NCI-H1436 treated with DMSO at 0.1 percent for 48 hours (cell line): ENCODE measurements around the gene JAK1.
"Not testable (repeated sequence)": the region's sequence is repeated elsewhere in the genome, so short reads cannot be mapped to it uniquely, and the experiment has no call there.

Experiments used
- DNase-seq: peaks from one replicate; lab custom pipeline; 2025; lab: John Stamatoyannopoulos, UW

The JAK1 gene

GRCh38 chr1:64966158-64966971 is at the start of gene JAK1:
JAK1 (minus strand) TSS chr1:64966549; CDS start chr1:64886264, 80,285 bp downstream.
- no peak for DNase-seq

- DNase-seq, result no peak
These were observed 48.0 kb upstream of the JAK1 start for GRCh38 chr1:65014321-65014720.

GRCh38 chr1:65011983-65012382 is 45.6 kb upstream of the JAK1 start:
- no peak for DNase-seq

- no peak for DNase-seq
These were observed 43.5 kb upstream of the JAK1 start for GRCh38 chr1:65009724-65010420.

GRCh38 chr1:65009176-65009575 is 42.8 kb upstream of the JAK1 start:
- DNase-seq, result no peak

GRCh38 chr1:65006806-65007205 is 40.5 kb upstream of the JAK1 start:
- DNase-seq, result no peak

GRCh38 chr1:65003316-65003664 is 36.9 kb upstream of the JAK1 start:
- DNase-seq, result no peak

- no peak for DNase-seq
These were observed 36.4 kb upstream of the JAK1 start for GRCh38 chr1:65002508-65003315.

- no peak for DNase-seq
These were observed 35.8 kb upstream of the JAK1 start for GRCh38 chr1:65002156-65002507.

GRCh38 chr1:65001231-65001792 is 35.0 kb upstream of the JAK1 start:
- no peak for DNase-seq

- not testable (repeated sequence) for DNase-seq
These were observed 32.1 kb upstream of the JAK1 start for GRCh38 chr1:64998425-64998948.

- no peak for DNase-seq
These were observed 30.4 kb upstream of the JAK1 start for GRCh38 chr1:64996541-64997257.

- no peak for DNase-seq
These were observed 29.0 kb upstream of the JAK1 start for GRCh38 chr1:64995316-64995715.

GRCh38 chr1:64986903-64987871 is 20.8 kb upstream of the JAK1 start:
- DNase-seq, result no peak

GRCh38 chr1:64984737-64985136 is 18.4 kb upstream of the JAK1 start:
- no peak for DNase-seq

GRCh38 chr1:64984106-64984505 is 17.8 kb upstream of the JAK1 start:
- no peak for DNase-seq

- no peak for DNase-seq
These were observed 16.8 kb upstream of the JAK1 start for GRCh38 chr1:64983110-64983509.

- DNase-seq, result no peak
These were observed 15.5 kb upstream of the JAK1 start for GRCh38 chr1:64981601-64982533.
